ENCODE measurements around the gene MSMO1.

- no peak for TF ChIP-seq CTCF (IDR thresholded peaks at IDR 0.05)
- no peak for TF ChIP-seq POLR2AphosphoS5 (IDR thresholded peaks at IDR 0.05)
- no peak for TF ChIP-seq POLR2A (IDR thresholded peaks at IDR 0.05)
Measured at GRCh38 chr4:165297626-165298025, 29.8 kb upstream of the MSMO1 start.
